Heart left ventricle (tissue), 13 donors: ENCODE results near the gene TNFRSF8.

ENCODE experiments used
- POLR2A ChIP-seq, 2 donors: fragments of 450-650 bp; IDR thresholded peaks; one replicate each; pipeline ENCODE4 v1.6.1; 2017; ENCODE audit warnings: antibody characterized with exemption in 2 of 2, mild to moderate bottlenecking in 2 of 2, moderate library complexity in 2 of 2
- TF ChIP-seq, protein P1 (sequence below), 12 donors: fragments of 200-600 bp; sonication (generic) in 4 of 12; IDR thresholded peaks; one replicate each; pipeline versions ENCODE4 v1.5.0 to v1.8.0; 2018 to 2022; ENCODE audit warnings: antibody characterized with exemption in 12 of 12, mild to moderate bottlenecking in 5 of 12
- donor health status: ischemic (EF 13 %, LVEDD 7.1; RV severe dilation, severe dysfunction).
- donor health status: DM: no; HTN: yes; CAD: no.
- donor health status: DM: no; HTN: no; CAD: no.
- donor health status: ischemic (EF 25% LVEDD 6.9; RV normal size, moderate dysfunction).
- donor health status: ischemic (EF 25% LVEDD 5.7; RV mildly dilated, moderate dysfunction).
- donor health status: ischemic (EF 35%, LVEDD 5.7; RV mildly dilated, moderate dysfunction).
- donor health status: nonischemic (EF 11% LVEDD 7.7; RV severe dilation, severe dysfunction).
- donor health status: DM: yes; HTN: yes; CAD: no.
- donor health status: PGD.
- donor health status: ischemic (EF 29% LVEDD 5.4; RV normal size, mild dysfunction).
- donor health status: nonischemic (EF 23%, LVEDD 6.1; RV moderate dilation, normal function).

DNA sequence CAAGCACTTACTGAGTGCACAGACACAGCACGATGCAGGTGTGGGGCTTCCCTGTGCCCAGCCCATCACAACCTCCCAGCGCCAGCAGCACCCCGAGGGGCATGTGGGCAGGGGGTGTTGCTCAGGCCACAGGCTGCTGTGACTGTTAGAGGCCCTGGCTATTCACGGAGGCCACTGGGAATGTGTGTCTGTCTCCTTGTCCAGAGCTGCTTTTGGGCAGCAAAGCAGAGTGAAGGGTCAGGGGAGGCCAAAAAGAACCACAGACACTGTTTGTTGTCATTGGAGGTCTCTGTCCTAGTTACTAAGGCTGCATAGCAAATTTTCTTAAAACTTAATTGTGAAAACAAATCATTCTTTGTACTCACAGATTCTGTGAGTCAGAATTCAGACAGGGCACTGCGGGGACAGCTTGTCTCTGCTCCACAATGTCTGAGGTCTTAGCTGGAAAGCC is 49.6 kb downstream of the TNFRSF8 start:
- TF ChIP-seq, protein P1, sequence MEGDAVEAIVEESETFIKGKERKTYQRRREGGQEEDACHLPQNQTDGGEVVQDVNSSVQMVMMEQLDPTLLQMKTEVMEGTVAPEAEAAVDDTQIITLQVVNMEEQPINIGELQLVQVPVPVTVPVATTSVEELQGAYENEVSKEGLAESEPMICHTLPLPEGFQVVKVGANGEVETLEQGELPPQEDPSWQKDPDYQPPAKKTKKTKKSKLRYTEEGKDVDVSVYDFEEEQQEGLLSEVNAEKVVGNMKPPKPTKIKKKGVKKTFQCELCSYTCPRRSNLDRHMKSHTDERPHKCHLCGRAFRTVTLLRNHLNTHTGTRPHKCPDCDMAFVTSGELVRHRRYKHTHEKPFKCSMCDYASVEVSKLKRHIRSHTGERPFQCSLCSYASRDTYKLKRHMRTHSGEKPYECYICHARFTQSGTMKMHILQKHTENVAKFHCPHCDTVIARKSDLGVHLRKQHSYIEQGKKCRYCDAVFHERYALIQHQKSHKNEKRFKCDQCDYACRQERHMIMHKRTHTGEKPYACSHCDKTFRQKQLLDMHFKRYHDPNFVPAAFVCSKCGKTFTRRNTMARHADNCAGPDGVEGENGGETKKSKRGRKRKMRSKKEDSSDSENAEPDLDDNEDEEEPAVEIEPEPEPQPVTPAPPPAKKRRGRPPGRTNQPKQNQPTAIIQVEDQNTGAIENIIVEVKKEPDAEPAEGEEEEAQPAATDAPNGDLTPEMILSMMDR (IDR thresholded peaks at IDR 0.05): no peak
- no peak for TF ChIP-seq POLR2A (IDR thresholded peaks at IDR 0.05)
